Upper lobe of left lung (tissue), 6 donors: Measurements from ENCODE around the gene FGD2. TPM values are rescaled to one million over a fixed set of nuclear protein-coding genes. Genes with fewer than 3 reads are reported as not detected.

Source experiments
- ATAC-seq, 2 donors: fragments of 200-7000 bp; cut with Tn5 transposase; one replicate each; pipeline ENCODE4 v1.9.1; 2022; ENCODE audit warnings: mild to moderate bottlenecking in 2 of 2, moderate library complexity in 2 of 2; ENCODE audit not compliant: low FRiP score in 2 of 2
- DNase-seq, 2 donors: peaks; one replicate each; pipeline ENCODE4 v3.0.0-alpha.2; 2019 to 2020
- H3K27ac ChIP-seq, 4 donors: fragments of 200-600 bp; sonication (generic); one replicate each; pipeline ENCODE4 v1.5.1; 2016 to 2019
- H3K27me3 ChIP-seq, 4 donors: fragments of 200-600 bp; sonication (generic); one replicate each; pipeline ENCODE4 v1.5.1; 2017 to 2019
- H3K36me3 ChIP-seq, 4 donors: fragments of 200-600 bp; sonication (generic); one replicate each; pipeline ENCODE4 v1.5.1; 2016 to 2019
- H3K4me1 ChIP-seq, 4 donors: fragments of 200-600 bp; sonication (generic); one replicate each; pipeline ENCODE4 v1.5.1; 2018 to 2019
- H3K4me3 ChIP-seq, 4 donors: fragments of 200-600 bp; sonication (generic); one replicate each; pipeline ENCODE4 v1.5.1; 2017 to 2019; ENCODE audit warnings: mild to moderate bottlenecking in 2 of 4, moderate library complexity in 1 of 4
- H3K9me3 ChIP-seq, 4 donors: fragments of 200-600 bp; sonication (generic); one replicate each; pipeline ENCODE4 v1.5.1; 2018 to 2019
- CTCF ChIP-seq, 6 experiments: fragments of 450-650 bp in 4 of 6; fragments of 200-600 bp in 2 of 6; sonication (generic) in 2 of 6; IDR thresholded peaks; one replicate each; pipeline ENCODE4 v1.5.1; 2016 to 2019; ENCODE audit warnings: antibody characterized with exemption in 6 of 6
- EP300 ChIP-seq, 4 donors: sonication (generic); formaldehyde crosslinking; IDR thresholded peaks; one replicate each; pipeline ENCODE4 v1.5.1; 2017; ENCODE audit warnings: antibody characterized with exemption in 4 of 4, control low read depth in 2 of 4
- POLR2A ChIP-seq, 4 donors: fragments of 450-650 bp; IDR thresholded peaks; one replicate each; pipeline ENCODE4 v1.5.1; 2016 to 2017; ENCODE audit warnings: antibody characterized with exemption in 4 of 4, mild to moderate bottlenecking in 2 of 4
- POLR2AphosphoS5 ChIP-seq, 2 donors: sonication (generic); formaldehyde crosslinking; IDR thresholded peaks; one replicate each; pipeline ENCODE4 v1.5.1; 2017; ENCODE audit warnings: antibody characterized with exemption in 2 of 2
- WGBS, 2 donors: methylation state at CpG; one replicate each; pipeline ENCODE4 v1.1.5; 2017 to 2018; 5-methylcytosine and 5-hydroxymethylcytosine counted together
- total RNA-seq, 6 donors: library from RNA; depleted of rRNA in 4 of 6; stranded (reverse); fragments of >200 nt in 4 of 6; gene quantifications; one replicate each; pipeline versions ENCODE4 v1.1.0 to v1.2.1, GENCODE V29; 2016 to 2021
- donor health status: DM: no; HTN: no; CAD: no; lungs with moderate emphysema.
- donor health status: DM: no; HTN: yes; CAD: no; lungs with severe emphysema.

FGD2 gene
- total RNA-seq, 6 donors from 2014 or later: 50.8 to 204 (median 92.3) TPM

GRCh38 chr6:36975231-36976006 lies 30.0 kb upstream of the FGD2 start:
- DNase-seq: no peak
- Histone ChIP-seq H3K27ac (peak overlapping the region in 1 of 4 donors; percentile 13), H3K9me3 (no peaks in the 10 kb centered on the region), H3K36me3 (peaks cover 68 to 88% (median 83%) of the 10 kb centered on the region in 4 donors), H3K4me3 (no peak overlapping the region), H3K27me3 (no peaks in the 10 kb centered on the region), H3K4me1 (peaks cover 4 to 22% (median 16%) of the 10 kb centered on the region in 4 donors)
- ATAC-seq: peak; percentile 6 to 78
- TF ChIP-seq POLR2A (IDR thresholded peaks at IDR 0.05): no peak
- no peak for TF ChIP-seq POLR2AphosphoS5 (IDR thresholded peaks at IDR 0.05)
- 81 to 82% methylated on average over 5 to 7 of the region's 7 CpGs for WGBS, 2 donors

- WGBS, 2 donors: 59 to 81% methylated on average over 4 of the region's 4 CpGs
- ATAC-seq: peak in 1 of 2 donors; percentile 19
- Histone ChIP-seq H3K27ac (peak overlapping the region in 2 of 4 donors; percentile 18 to 20), H3K36me3 (peaks cover 62 to 88% (median 80%) of the 10 kb centered on the region in 4 donors), H3K4me1 (peaks cover 6 to 24% (median 18%) of the 10 kb centered on the region in 4 donors), H3K4me3 (no peak overlapping the region), H3K9me3 (no peaks in the 10 kb centered on the region), H3K27me3 (no peaks in the 10 kb centered on the region)
- peak in 1 of 2 donors; percentile 40 for DNase-seq
- TF ChIP-seq CTCF (IDR thresholded peaks at IDR 0.05) (no peak), POLR2A (IDR thresholded peaks at IDR 0.05) (no peak), POLR2AphosphoS5 (IDR thresholded peaks at IDR 0.05) (no peak), EP300 (IDR thresholded peaks at IDR 0.05) (no peak)
These were observed 29.5 kb upstream of the FGD2 start for GRCh38 chr6:36976007-36976264.

GRCh38 chr6:36976509-36976908 lies 28.9 kb upstream of the FGD2 start:
- no peak for DNase-seq
- no peaks in the 10 kb centered on the region for H3K27me3 ChIP-seq
- H3K27ac ChIP-seq: peak overlapping the region in 2 of 4 donors; percentile 18 to 20
- 87 to 92% methylated on average over 6 to 7 of the region's 7 CpGs for WGBS, 2 donors
- peaks cover 57 to 88% (median 77%) of the 10 kb centered on the region in 4 donors for H3K36me3 ChIP-seq
- ATAC-seq: no peak
- no peaks in the 10 kb centered on the region for H3K9me3 ChIP-seq
- no peak overlapping the region for H3K4me3 ChIP-seq
- TF ChIP-seq CTCF (IDR thresholded peaks at IDR 0.05) (no peak), POLR2AphosphoS5 (IDR thresholded peaks at IDR 0.05) (no peak), POLR2A (IDR thresholded peaks at IDR 0.05) (no peak), EP300 (IDR thresholded peaks at IDR 0.05) (no peak)
- peaks cover 6 to 24% (median 18%) of the 10 kb centered on the region in 4 donors for H3K4me1 ChIP-seq

- Histone ChIP-seq H3K9me3 (no peaks in the 10 kb centered on the region), H3K36me3 (peaks cover 52 to 84% (median 72%) of the 10 kb centered on the region in 4 donors), H3K27me3 (no peaks in the 10 kb centered on the region), H3K4me1 (peaks cover 6 to 25% (median 19%) of the 10 kb centered on the region in 4 donors), H3K4me3 (no peak overlapping the region), H3K27ac (peak overlapping the region in 1 of 4 donors; percentile 18)
- WGBS, 2 donors: 90 to 91% methylated on average over 6 of the region's 6 CpGs
- no peak for TF ChIP-seq POLR2A (IDR thresholded peaks at IDR 0.05)
- no peak for TF ChIP-seq EP300 (IDR thresholded peaks at IDR 0.05)
- TF ChIP-seq POLR2AphosphoS5 (IDR thresholded peaks at IDR 0.05): no peak
- no peak for TF ChIP-seq CTCF (IDR thresholded peaks at IDR 0.05)
- ATAC-seq: no peak
- no peak for DNase-seq
These were observed 28.5 kb upstream of the FGD2 start for GRCh38 chr6:36976931-36977330.

GRCh38 chr6:36977470-36977941 lies 27.9 kb upstream of the FGD2 start:
- Histone ChIP-seq H3K36me3 (peaks cover 47 to 78% (median 67%) of the 10 kb centered on the region in 4 donors), H3K4me1 (peaks cover 11 to 30% (median 22%) of the 10 kb centered on the region in 4 donors), H3K27ac (peak overlapping the region in 2 of 4 donors; percentile 26 to 56), H3K27me3 (no peaks in the 10 kb centered on the region), H3K9me3 (no peaks in the 10 kb centered on the region), H3K4me3 (no peak overlapping the region)
- DNase-seq (peak in 1 of 2 donors; percentile 66), ATAC-seq (peak in 1 of 2 donors; percentile 15)
- 87 to 88% methylated on average over 11 to 16 of the region's 16 CpGs for WGBS, 2 donors
- TF ChIP-seq EP300 (IDR thresholded peaks at IDR 0.05): no peak
- TF ChIP-seq POLR2A (IDR thresholded peaks at IDR 0.05): no peak
- TF ChIP-seq POLR2AphosphoS5 (IDR thresholded peaks at IDR 0.05): no peak
- peak in 3 of 6 experiments; percentile 22 to 26 (median 24) for TF ChIP-seq CTCF (IDR thresholded peaks at IDR 0.05)
